Thyroid gland (tissue), 4 donors: Measurements from ENCODE around the gene HNRNPA2B1. TPM values are rescaled to one million over a fixed set of nuclear protein-coding genes. Genes with fewer than 3 reads are reported as not detected.
"Not testable (repeated sequence)": the region's sequence is repeated elsewhere in the genome, so short reads cannot be mapped to it uniquely, and the experiment has no call there.

ENCODE experiments used
- DNase-seq, 2 donors: peaks; one replicate each; pipeline ENCODE4 v3.0.0-alpha.2; 2019
- H3K27ac ChIP-seq, 3 donors: fragments of 200-600 bp; sonication (generic); 1 replicate in 2 of 3; 2 replicates in 1 of 3; pipeline ENCODE4 v1.5.1; 2016 to 2019; ENCODE audit warnings: mild to moderate bottlenecking in 1 of 3, moderate library complexity in 1 of 3
- H3K27me3 ChIP-seq: fragments of 200-600 bp; sonication (generic); one replicate; pipeline ENCODE4 v1.5.1; 2019
- H3K36me3 ChIP-seq, 2 donors: fragments of 200-600 bp; sonication (generic); one replicate each; pipeline ENCODE4 v1.5.1; 2016 to 2019
- H3K4me1 ChIP-seq, 2 donors: fragments of 200-600 bp; sonication (generic); one replicate each; pipeline ENCODE4 v1.5.1; 2017 to 2019
- H3K4me3 ChIP-seq, 3 donors: fragments of 200-600 bp; sonication (generic); replicated peaks in 1 of 3; 1 replicate in 2 of 3; 2 replicates in 1 of 3; pipeline ENCODE4 v1.5.1; 2016; ENCODE audit warnings: mild to moderate bottlenecking in 1 of 3
- H3K9me3 ChIP-seq: fragments of 200-600 bp; sonication (generic); one replicate; pipeline ENCODE4 v1.5.1; 2017
- POLR2A ChIP-seq, 2 donors: fragments of 450-650 bp; IDR thresholded peaks; one replicate each; pipeline ENCODE4 v1.6.1; 2017; ENCODE audit warnings: antibody characterized with exemption in 2 of 2, mild to moderate bottlenecking in 2 of 2, moderate library complexity in 1 of 2
- WGBS, 2 donors: methylation state at CpG; one replicate each; pipeline ENCODE4 v1.1.5; 2017; 5-methylcytosine and 5-hydroxymethylcytosine counted together
- intact Hi-C: fragments of 100-400 bp; cut with DNase I; formaldehyde crosslinking; loops from one replicate; pipeline ENCODE4 v1.15.1; 2023
- total RNA-seq, 4 donors: library from RNA; depleted of rRNA; stranded (reverse); fragments of >200 nt; gene quantifications; one replicate each; pipeline ENCODE4 v1.2.3, GENCODE V29; 2016
- TF ChIP-seq, protein P1 (sequence below), 6 experiments: fragments of 200-600 bp in 3 of 6; fragments of 450-650 bp in 3 of 6; sonication (generic) in 3 of 6; IDR thresholded peaks; one replicate each; pipeline ENCODE4 v1.5.1; 2016 to 2019; ENCODE audit warnings: antibody characterized with exemption in 6 of 6, mild to moderate bottlenecking in 2 of 6, inconsistent platforms in 1 of 6, moderate library complexity in 1 of 6

Gene HNRNPA2B1
- total RNA-seq, 4 donors from 2014 or later: 192 to 303 (median 239) TPM

DNA sequence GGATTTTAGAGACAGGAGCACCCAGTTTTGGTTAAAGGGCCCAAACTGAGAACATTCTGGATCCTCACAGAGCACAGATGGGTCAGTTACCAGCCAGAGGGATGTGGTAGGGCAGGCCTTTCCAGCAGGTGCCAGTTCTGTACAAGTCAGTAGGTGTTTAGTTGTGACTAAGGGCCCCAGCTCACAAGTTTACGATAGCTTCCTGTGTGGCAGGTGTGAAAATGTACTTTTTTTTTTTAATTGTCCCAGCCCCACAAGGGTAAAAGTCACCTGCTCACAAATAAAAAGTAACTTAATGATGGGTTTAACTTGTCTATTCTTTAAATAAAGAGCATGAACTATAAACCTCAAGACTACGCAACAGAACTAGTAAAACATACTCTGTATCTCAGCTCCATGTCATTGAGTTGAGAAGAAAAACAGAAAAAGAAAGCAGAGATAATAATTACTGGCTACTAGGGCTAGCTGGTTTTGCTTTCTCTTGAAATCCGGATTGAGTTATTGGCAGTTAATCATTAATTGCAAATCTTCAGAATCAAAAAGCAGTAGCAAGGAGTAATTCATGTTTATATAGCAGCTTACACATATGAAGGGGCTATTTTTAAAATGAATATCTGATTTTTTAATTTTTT is 33.1 kb downstream of the HNRNPA2B1 start:
- 87 to 93% methylated on average over 3 of the region's 3 CpGs for WGBS, 2 donors
- DNase-seq: no peak
- no peak overlapping the region for H3K4me3 ChIP-seq
- no peaks in the 10 kb centered on the region for H3K4me1 ChIP-seq
- H3K9me3 ChIP-seq: no peaks in the 10 kb centered on the region
- no peaks in the 10 kb centered on the region for H3K27me3 ChIP-seq
- no peaks in the 10 kb centered on the region for H3K36me3 ChIP-seq
- intact Hi-C loops: no loop called here
- TF ChIP-seq, protein P1, sequence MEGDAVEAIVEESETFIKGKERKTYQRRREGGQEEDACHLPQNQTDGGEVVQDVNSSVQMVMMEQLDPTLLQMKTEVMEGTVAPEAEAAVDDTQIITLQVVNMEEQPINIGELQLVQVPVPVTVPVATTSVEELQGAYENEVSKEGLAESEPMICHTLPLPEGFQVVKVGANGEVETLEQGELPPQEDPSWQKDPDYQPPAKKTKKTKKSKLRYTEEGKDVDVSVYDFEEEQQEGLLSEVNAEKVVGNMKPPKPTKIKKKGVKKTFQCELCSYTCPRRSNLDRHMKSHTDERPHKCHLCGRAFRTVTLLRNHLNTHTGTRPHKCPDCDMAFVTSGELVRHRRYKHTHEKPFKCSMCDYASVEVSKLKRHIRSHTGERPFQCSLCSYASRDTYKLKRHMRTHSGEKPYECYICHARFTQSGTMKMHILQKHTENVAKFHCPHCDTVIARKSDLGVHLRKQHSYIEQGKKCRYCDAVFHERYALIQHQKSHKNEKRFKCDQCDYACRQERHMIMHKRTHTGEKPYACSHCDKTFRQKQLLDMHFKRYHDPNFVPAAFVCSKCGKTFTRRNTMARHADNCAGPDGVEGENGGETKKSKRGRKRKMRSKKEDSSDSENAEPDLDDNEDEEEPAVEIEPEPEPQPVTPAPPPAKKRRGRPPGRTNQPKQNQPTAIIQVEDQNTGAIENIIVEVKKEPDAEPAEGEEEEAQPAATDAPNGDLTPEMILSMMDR (IDR thresholded peaks at IDR 0.05): no peak
- no peak for TF ChIP-seq POLR2A (IDR thresholded peaks at IDR 0.05)
- no peak overlapping the region for H3K27ac ChIP-seq

DNA sequence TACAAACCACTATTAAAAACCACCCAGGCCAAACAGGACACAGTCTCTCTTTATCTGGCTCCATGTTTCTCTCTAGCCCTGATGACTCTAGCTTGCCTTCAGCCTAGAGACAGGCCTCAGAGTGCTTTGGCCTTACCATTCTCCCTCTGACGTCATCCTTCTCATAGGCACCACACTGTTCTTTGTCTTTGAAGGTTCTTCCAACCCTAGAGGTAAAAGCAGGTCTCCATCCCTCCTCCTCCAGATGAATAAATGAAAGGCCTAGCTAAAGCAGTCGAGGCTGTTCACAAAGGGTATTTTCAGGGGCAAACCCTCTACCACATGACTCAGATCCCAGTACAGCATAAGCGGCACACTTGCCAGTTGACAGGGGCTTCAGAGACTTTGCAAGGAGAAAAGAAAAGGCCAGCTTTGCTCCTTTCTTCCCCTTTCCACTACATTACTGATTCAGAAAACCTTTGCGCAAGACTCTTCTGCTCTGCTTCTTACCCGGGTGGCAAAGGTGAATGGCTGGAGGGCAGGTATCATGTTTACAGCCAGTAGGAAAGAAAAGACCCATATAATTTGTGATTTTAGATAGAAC is 33.8 kb downstream of the HNRNPA2B1 start:
- Histone ChIP-seq H3K4me1 (no peaks in the 10 kb centered on the region), H3K9me3 (no peaks in the 10 kb centered on the region), H3K27ac (no peak overlapping the region), H3K36me3 (no peaks in the 10 kb centered on the region), H3K27me3 (no peaks in the 10 kb centered on the region), H3K4me3 (no peak overlapping the region)
- intact Hi-C loops: no loop called here
- no peak for TF ChIP-seq POLR2A (IDR thresholded peaks at IDR 0.05)
- TF ChIP-seq, protein P1 (IDR thresholded peaks at IDR 0.05): no peak
- WGBS, 2 donors: 69 to 83% methylated on average over 5 of the region's 5 CpGs
- DNase-seq: no peak

DNA sequence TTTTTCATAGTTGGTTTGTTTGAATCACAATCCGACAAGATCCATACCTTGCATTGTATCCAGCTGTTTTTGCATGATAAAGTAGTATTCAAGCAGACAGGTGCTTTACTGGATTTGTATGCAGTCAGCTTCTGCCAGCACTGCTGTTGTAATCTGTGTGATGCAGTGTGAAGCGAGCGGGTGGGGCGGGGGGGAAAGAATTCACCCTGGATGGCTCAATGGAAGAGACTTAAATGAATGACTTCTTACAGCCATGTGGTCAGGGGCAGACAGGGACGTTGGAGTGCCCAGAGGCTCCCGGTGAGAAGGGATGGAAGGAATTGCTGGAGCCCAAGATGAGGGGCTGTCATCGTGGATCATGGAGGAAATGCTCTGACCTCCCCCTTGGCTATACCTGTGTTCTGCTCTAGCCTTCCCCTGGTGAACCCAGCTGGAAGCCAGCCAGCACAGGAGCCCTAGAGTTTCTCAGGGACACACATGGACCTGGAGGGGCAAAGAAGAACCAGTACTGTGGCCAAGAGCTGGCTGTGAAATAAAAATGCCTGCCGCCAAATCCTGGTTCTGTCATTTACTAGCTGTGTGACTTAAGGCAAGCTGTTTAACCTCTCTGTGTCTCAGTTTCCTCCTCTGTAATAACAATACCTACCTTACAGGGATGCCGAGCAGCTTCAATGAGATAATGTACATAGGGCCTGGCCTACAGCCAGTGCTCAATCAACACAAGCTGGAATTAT is 34.4 kb downstream of the HNRNPA2B1 start:
- intact Hi-C loops: no loop called here
- TF ChIP-seq, protein P1 (IDR thresholded peaks at IDR 0.05): no peak
- no peak for TF ChIP-seq POLR2A (IDR thresholded peaks at IDR 0.05)
- 67 to 68% methylated on average over 9 of the region's 9 CpGs for WGBS, 2 donors

DNA sequence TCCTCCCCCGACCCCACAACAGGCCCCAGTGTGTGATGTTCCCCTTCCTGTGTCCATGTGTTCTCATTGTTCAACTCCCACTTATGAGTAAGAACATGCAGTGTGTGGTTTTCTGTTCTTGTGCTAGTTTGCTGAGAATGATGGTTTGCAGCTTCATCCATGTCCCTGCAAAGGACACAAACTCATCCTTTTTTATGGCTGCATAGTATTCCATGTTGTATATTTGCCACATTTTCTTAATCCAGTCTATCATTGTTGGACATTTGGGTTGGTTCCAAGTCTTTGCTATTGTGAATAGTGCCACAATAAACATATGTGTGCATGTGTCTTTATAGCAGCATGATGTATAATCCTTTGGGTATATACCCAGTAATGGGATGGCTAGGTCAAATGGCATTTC is 36.7 kb downstream of the HNRNPA2B1 start:
- H3K4me3 ChIP-seq, DNase-seq, H3K36me3 ChIP-seq, H3K9me3 ChIP-seq, H3K27ac ChIP-seq, intact Hi-C loops, H3K4me1 ChIP-seq, H3K27me3 ChIP-seq: not testable (repeated sequence)
- WGBS, 2 donors: 86 to 93% methylated on average over 1 of the region's 1 CpG

More for the DNA sequence above, 34.4 kb downstream of the HNRNPA2B1 start:
- H3K36me3 ChIP-seq: no peaks in the 10 kb centered on the region
- no peaks in the 10 kb centered on the region for H3K27me3 ChIP-seq
- DNase-seq: no peak
- no peaks in the 10 kb centered on the region for H3K4me1 ChIP-seq
- H3K27ac ChIP-seq: no peak overlapping the region
- H3K9me3 ChIP-seq: no peaks in the 10 kb centered on the region
- no peak overlapping the region for H3K4me3 ChIP-seq

DNA sequence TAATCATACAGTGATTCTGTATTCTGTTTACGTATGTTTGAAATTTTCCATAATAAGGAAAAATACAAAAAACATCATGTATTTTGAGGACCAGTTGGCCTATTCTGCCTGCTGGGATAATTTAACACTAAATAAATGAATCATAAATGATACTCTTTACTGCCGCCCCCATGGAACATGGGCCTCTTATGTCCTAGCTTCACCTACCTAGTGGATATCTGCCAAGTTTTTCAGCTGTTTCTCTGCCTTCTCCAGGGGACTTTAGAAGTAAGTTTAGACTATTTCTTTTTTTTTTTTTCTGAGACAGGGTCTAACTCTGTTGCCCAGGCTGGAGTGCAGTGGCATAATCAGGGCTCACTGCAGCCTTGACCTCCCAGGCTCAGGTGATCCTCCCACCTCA is 38.1 kb downstream of the HNRNPA2B1 start:
- WGBS, 2 donors: 82 to 87% methylated on average over 2 of the region's 2 CpGs
- H3K4me1 ChIP-seq: no peaks in the 10 kb centered on the region
- H3K36me3 ChIP-seq: no peaks in the 10 kb centered on the region
- intact Hi-C loops: no loop called here
- no peak for DNase-seq
- TF ChIP-seq, protein P1 (IDR thresholded peaks at IDR 0.05): no peak
- TF ChIP-seq POLR2A (IDR thresholded peaks at IDR 0.05): no peak
- no peaks in the 10 kb centered on the region for H3K27me3 ChIP-seq
- no peaks in the 10 kb centered on the region for H3K9me3 ChIP-seq
- H3K4me3 ChIP-seq: no peak overlapping the region
- no peak overlapping the region for H3K27ac ChIP-seq
